ENCODE results near the gene SVIL.
A peak's percentile ranks its signal among the peaks of the same experiment; 100 is the strongest.
"Not testable (repeated sequence)": the region's sequence is repeated elsewhere in the genome, so short reads cannot be mapped to it uniquely, and the experiment has no call there.

SVIL gene

GRCh38 chr10:29631049-29631339 is 3.8 kb downstream of the SVIL start:
- TF ChIP-seq POLR2AphosphoS5 (IDR thresholded peaks at IDR 0.05; ENCODE audit: borderline replicate concordance, low read depth, low read length) (no peak), FOXP2 (optimal IDR thresholded peaks at IDR 0.05; ENCODE audit: control extremely low read depth, extremely low read length, insufficient read depth) (no peak), EZH2 (IDR thresholded peaks at IDR 0.05) (no peak)
- no peaks in the 10 kb centered on the region for H3K36me3 ChIP-seq (ENCODE audit: insufficient read depth, low read length)
- H3K9me3 ChIP-seq (ENCODE audit: low read depth, low read length): no peaks in the 10 kb centered on the region
- no peak overlapping the region for H3K4me3 ChIP-seq
- H3K27ac ChIP-seq: no peak overlapping the region
- H3K9ac ChIP-seq (ENCODE audit: insufficient read length): no peak overlapping the region
- DNase-seq (ENCODE audit: low read depth, low spot score): no peak

GRCh38 chr10:29630205-29631048 is 4.3 kb downstream of the SVIL start:
- no peak overlapping the region for H3K27ac ChIP-seq
- DNase-seq (ENCODE audit: low read depth, low spot score): no peak
- no peak overlapping the region for H3K4me3 ChIP-seq
- H3K9ac ChIP-seq (ENCODE audit: insufficient read length): no peak overlapping the region
- no peaks in the 10 kb centered on the region for H3K36me3 ChIP-seq (ENCODE audit: insufficient read depth, low read length)
- H3K9me3 ChIP-seq (ENCODE audit: low read depth, low read length): no peaks in the 10 kb centered on the region
- TF ChIP-seq EZH2 (IDR thresholded peaks at IDR 0.05) (no peak), FOXP2 (optimal IDR thresholded peaks at IDR 0.05; ENCODE audit: control extremely low read depth, extremely low read length, insufficient read depth) (no peak), POLR2AphosphoS5 (IDR thresholded peaks at IDR 0.05; ENCODE audit: borderline replicate concordance, low read depth, low read length) (no peak)

- TF ChIP-seq FOXP2 (optimal IDR thresholded peaks at IDR 0.05; ENCODE audit: control extremely low read depth, extremely low read length, insufficient read depth): no peak
- TF ChIP-seq POLR2AphosphoS5 (IDR thresholded peaks at IDR 0.05; ENCODE audit: borderline replicate concordance, low read depth, low read length): no peak
- no peak for TF ChIP-seq EZH2 (IDR thresholded peaks at IDR 0.05)
- DNase-seq (ENCODE audit: low read depth, low spot score): no peak
- no peak overlapping the region for H3K4me3 ChIP-seq
- H3K27ac ChIP-seq: no peak overlapping the region
- H3K36me3 ChIP-seq (ENCODE audit: insufficient read depth, low read length): no peaks in the 10 kb centered on the region
- no peaks in the 10 kb centered on the region for H3K9me3 ChIP-seq (ENCODE audit: low read depth, low read length)
- H3K9ac ChIP-seq (ENCODE audit: insufficient read length): no peak overlapping the region
These were observed 5.8 kb downstream of the SVIL start for GRCh38 chr10:29628912-29629526.

DNA sequence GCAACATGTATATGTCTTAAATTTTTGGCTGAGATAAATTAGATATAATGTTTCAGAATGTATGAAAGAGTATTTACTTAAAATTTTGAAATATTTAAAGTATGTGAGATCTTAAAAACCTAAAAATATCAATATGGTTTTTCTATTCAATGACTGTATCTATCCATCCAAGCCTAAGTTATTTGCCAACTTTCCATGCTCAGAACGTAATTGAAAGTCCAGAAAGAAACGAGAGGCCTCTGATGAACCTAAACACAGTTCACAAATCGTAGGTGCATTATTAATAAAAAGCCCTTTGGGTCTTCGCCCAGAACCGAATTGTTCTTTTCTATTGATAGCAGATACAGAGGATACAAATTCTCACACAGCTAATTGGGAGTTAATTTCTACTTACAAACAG is 6.5 kb downstream of the SVIL start:
- Histone ChIP-seq H3K9ac (ENCODE audit: insufficient read length) (no peak overlapping the region), H3K9me3 (ENCODE audit: low read depth, low read length) (no peaks in the 10 kb centered on the region), H3K27ac (peak overlapping the region; percentile 71), H3K36me3 (ENCODE audit: insufficient read depth, low read length) (no peaks in the 10 kb centered on the region), H3K4me3 (no peak overlapping the region)
- DNase-seq (ENCODE audit: low read depth, low spot score): no peak
- TF ChIP-seq EZH2 (IDR thresholded peaks at IDR 0.05): no peak
- no peak for TF ChIP-seq FOXP2 (optimal IDR thresholded peaks at IDR 0.05; ENCODE audit: control extremely low read depth, extremely low read length, insufficient read depth)
- no peak for TF ChIP-seq POLR2AphosphoS5 (IDR thresholded peaks at IDR 0.05; ENCODE audit: borderline replicate concordance, low read depth, low read length)

DNA sequence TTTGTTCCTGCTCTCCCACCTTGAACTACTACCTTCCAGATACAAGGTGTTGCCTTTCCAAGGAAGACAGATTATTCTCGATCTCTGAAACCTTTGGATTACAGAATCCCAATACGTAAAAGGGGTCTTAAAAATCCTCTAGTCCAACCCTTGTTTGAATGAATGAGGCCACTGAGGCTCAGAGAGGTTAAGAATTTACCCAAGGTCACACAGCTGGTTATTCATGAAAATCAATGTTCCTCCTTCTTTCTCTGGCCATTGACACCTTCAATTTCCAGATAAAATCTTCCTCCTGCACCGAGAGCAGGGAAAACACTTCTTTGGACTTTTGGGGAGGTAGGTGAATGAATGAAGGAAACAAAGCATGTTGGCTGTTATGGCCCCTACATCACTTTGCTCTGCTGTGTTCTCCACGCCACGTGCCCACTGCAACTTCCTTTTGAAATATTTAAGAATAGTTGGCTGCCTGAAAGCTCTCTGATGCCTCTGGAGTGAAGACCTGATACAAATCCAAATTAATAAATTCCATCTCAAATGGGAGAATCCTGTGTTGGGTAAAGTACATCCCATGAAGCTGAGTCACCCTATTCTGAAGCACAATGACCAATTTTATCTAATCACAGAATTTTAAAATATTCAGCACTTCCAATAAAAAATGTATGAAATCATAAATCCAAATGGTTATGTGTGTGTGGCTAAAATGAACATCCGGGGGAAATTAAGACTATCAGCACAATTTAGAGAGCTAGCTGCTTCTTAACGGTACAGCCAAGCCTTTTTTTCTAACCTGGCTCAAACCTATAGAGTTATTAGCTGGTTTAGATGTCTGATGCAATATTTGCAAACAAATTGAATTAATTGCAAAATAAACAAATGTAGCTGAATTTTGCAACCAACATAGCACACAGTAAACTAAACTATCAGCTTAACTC is 7.3 kb downstream of the SVIL start:
- TF ChIP-seq FOXP2 (optimal IDR thresholded peaks at IDR 0.05; ENCODE audit: control extremely low read depth, extremely low read length, insufficient read depth) (no peak), POLR2AphosphoS5 (IDR thresholded peaks at IDR 0.05; ENCODE audit: borderline replicate concordance, low read depth, low read length) (no peak), EZH2 (IDR thresholded peaks at IDR 0.05) (no peak)
- Histone ChIP-seq H3K36me3 (ENCODE audit: insufficient read depth, low read length) (no peaks in the 10 kb centered on the region), H3K27ac (peak overlapping the region; percentile 71), H3K9ac (ENCODE audit: insufficient read length) (no peak overlapping the region), H3K4me3 (no peak overlapping the region), H3K9me3 (ENCODE audit: low read depth, low read length) (no peaks in the 10 kb centered on the region)
- no peak for DNase-seq (ENCODE audit: low read depth, low spot score)

DNA sequence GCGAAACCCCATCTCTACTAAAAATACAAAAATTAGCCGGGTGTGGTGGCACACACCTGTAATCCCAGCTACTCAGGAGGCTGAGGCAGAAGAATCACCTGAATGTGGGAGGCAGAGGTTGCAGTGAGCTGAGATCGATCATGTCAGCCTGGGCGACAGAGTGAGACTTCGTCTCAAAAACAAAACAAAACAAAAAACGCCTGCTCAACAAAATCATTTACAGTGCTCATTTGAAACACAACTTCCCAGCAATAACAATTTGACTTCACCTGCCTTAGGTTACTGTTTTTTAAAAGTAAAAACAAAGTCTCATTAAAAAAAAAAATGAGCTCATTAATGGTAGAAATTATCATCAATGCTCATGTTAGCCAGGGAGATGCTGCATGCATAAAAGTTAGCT is 10.4 kb downstream of the SVIL start:
- not testable (repeated sequence) for DNase-seq (ENCODE audit: low read depth, low spot score); H3K27ac ChIP-seq; H3K9ac ChIP-seq (ENCODE audit: insufficient read length); H3K36me3 ChIP-seq (ENCODE audit: insufficient read depth, low read length); H3K9me3 ChIP-seq (ENCODE audit: low read depth, low read length); H3K4me3 ChIP-seq

GRCh38 chr10:29623797-29624196 is 11.0 kb downstream of the SVIL start:
- H3K36me3 ChIP-seq (ENCODE audit: insufficient read depth, low read length): no peaks in the 10 kb centered on the region
- no peak overlapping the region for H3K27ac ChIP-seq
- TF ChIP-seq FOXP2 (optimal IDR thresholded peaks at IDR 0.05; ENCODE audit: control extremely low read depth, extremely low read length, insufficient read depth) (no peak), EZH2 (IDR thresholded peaks at IDR 0.05) (no peak), POLR2AphosphoS5 (IDR thresholded peaks at IDR 0.05; ENCODE audit: borderline replicate concordance, low read depth, low read length) (no peak)
- no peaks in the 10 kb centered on the region for H3K9me3 ChIP-seq (ENCODE audit: low read depth, low read length)
- H3K9ac ChIP-seq (ENCODE audit: insufficient read length): no peak overlapping the region
- no peak overlapping the region for H3K4me3 ChIP-seq
- no peak for DNase-seq (ENCODE audit: low read depth, low spot score)

DNA sequence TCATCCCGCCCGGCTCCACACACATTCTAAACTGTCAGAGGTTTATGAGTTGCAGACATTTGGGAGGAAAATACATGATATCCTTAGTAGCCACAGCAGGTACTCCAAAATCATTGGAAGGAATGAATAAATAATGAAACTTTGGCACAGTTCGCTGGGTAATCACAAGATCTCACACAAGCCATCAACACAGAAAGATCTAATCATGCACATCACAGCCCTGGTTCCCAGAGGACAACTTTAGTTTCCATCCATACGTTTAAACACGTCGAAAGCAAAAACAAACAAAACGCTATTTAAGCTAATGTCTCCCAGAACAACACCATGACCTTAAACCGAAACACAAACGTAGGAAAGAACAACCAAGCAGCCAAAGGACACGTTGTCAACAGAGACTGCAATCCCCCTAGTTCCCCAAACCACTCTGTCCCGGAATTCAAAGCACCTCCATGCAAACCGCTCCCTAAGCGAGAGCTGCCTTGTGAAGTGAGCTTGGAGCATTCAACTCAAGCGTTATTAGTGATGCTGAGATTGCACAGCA is 12.3 kb downstream of the SVIL start:
- no peak for DNase-seq (ENCODE audit: low read depth, low spot score)
- Histone ChIP-seq H3K9ac (ENCODE audit: insufficient read length) (no peak overlapping the region), H3K36me3 (ENCODE audit: insufficient read depth, low read length) (no peaks in the 10 kb centered on the region), H3K9me3 (ENCODE audit: low read depth, low read length) (no peaks in the 10 kb centered on the region), H3K27ac (peak overlapping the region; percentile 64), H3K4me3 (no peak overlapping the region)
- TF ChIP-seq POLR2AphosphoS5 (IDR thresholded peaks at IDR 0.05; ENCODE audit: borderline replicate concordance, low read depth, low read length) (no peak), FOXP2 (optimal IDR thresholded peaks at IDR 0.05; ENCODE audit: control extremely low read depth, extremely low read length, insufficient read depth) (no peak), EZH2 (IDR thresholded peaks at IDR 0.05) (no peak)
